Type B pancreatic cell (in vitro differentiated cells): Measurements from ENCODE around the gene GNAO1. TPM values are rescaled to one million over a fixed set of nuclear protein-coding genes. Genes with fewer than 3 reads are reported as not detected.

Source experiments
- DNase-seq: peaks from one replicate; pipeline ENCODE4 v3.0.0; 2021; ENCODE audit warnings: mixed read lengths; ENCODE audit not compliant: unreplicated experiment; ENCODE audit errors: extremely low spot score
- H3K27ac Mint-ChIP-seq: 2 replicates; pipeline ENCODE4 v1.8.0; 2021; ENCODE audit warnings: mild to moderate bottlenecking, mixed read lengths
- H3K27me3 Mint-ChIP-seq: 2 replicates; pipeline ENCODE4 v1.8.0; 2021; ENCODE audit warnings: mixed read lengths
- H3K36me3 Mint-ChIP-seq: 2 replicates; pipeline ENCODE4 v1.8.0; 2021; ENCODE audit warnings: mixed read lengths
- H3K4me1 Mint-ChIP-seq: one replicate; pipeline ENCODE4 v1.8.0; 2021; ENCODE audit warnings: mixed read lengths; ENCODE audit not compliant: unreplicated experiment
- H3K4me3 Mint-ChIP-seq: 2 replicates; pipeline ENCODE4 v1.8.0; 2021; ENCODE audit warnings: mild to moderate bottlenecking, mixed read lengths
- H3K9me3 Mint-ChIP-seq: 2 replicates; pipeline ENCODE4 v1.8.0; 2021; ENCODE audit warnings: mixed read lengths
- CTCF ChIP-seq: fragments of 200-600 bp; sonication (generic); conservative IDR thresholded peaks from 2 replicates; pipeline ENCODE4 v1.5.0; 2021; ENCODE audit warnings: antibody characterized with exemption, mild to moderate bottlenecking
- total RNA-seq: library from RNA; stranded (reverse); gene quantifications from 2 replicates; pipeline ENCODE4 v1.2.1, GENCODE V29; 2021; ENCODE audit warnings: low replicate concordance

The GNAO1 gene
- total RNA-seq, 1 donor from 2014 or later, result 13.2 TPM

- H3K4me3 Mint-ChIP-seq, result no peak overlapping the region
- H3K27me3 Mint-ChIP-seq, result no peaks in the 10 kb centered on the region
- H3K9me3 Mint-ChIP-seq, result no peaks in the 10 kb centered on the region
- DNase-seq, result no peak
- H3K27ac Mint-ChIP-seq, result no peak overlapping the region
- H3K4me1 Mint-ChIP-seq, result no peaks in the 10 kb centered on the region
- TF ChIP-seq CTCF, result no peak
- H3K36me3 Mint-ChIP-seq, result no peaks in the 10 kb centered on the region
These were observed 37.2 kb downstream of the GNAO1 start for GRCh38 chr16:56228476-56228875.

GRCh38 chr16:56233795-56234566 is 42.7 kb downstream of the GNAO1 start:
- Mint-ChIP-seq H3K36me3 (no peaks in the 10 kb centered on the region), H3K4me1 (no peaks in the 10 kb centered on the region), H3K4me3 (no peak overlapping the region), H3K27ac (no peak overlapping the region), H3K9me3 (no peaks in the 10 kb centered on the region), H3K27me3 (no peaks in the 10 kb centered on the region)
- no peak for DNase-seq
- no peak for TF ChIP-seq CTCF

GRCh38 chr16:56234737-56235136 is 43.4 kb downstream of the GNAO1 start:
- DNase-seq, result no peak
- TF ChIP-seq CTCF, result no peak
- no peaks in the 10 kb centered on the region for H3K4me1 Mint-ChIP-seq
- no peaks in the 10 kb centered on the region for H3K9me3 Mint-ChIP-seq
- no peak overlapping the region for H3K27ac Mint-ChIP-seq
- no peaks in the 10 kb centered on the region for H3K27me3 Mint-ChIP-seq
- H3K4me3 Mint-ChIP-seq, result no peak overlapping the region
- H3K36me3 Mint-ChIP-seq, result no peaks in the 10 kb centered on the region

- H3K4me1 Mint-ChIP-seq, result no peaks in the 10 kb centered on the region
- H3K36me3 Mint-ChIP-seq, result no peaks in the 10 kb centered on the region
- DNase-seq, result no peak
- H3K4me3 Mint-ChIP-seq, result no peak overlapping the region
- H3K27me3 Mint-ChIP-seq, result no peaks in the 10 kb centered on the region
- TF ChIP-seq CTCF, result no peak
- no peak overlapping the region for H3K27ac Mint-ChIP-seq
- no peaks in the 10 kb centered on the region for H3K9me3 Mint-ChIP-seq
These were observed 46.2 kb downstream of the GNAO1 start for GRCh38 chr16:56237451-56237930.

- no peaks in the 10 kb centered on the region for H3K27me3 Mint-ChIP-seq
- H3K4me1 Mint-ChIP-seq, result no peaks in the 10 kb centered on the region
These were observed 46.9 kb downstream of the GNAO1 start for GRCh38 chr16:56238188-56238587.

More at GRCh38 chr16:56238188-56238587, 46.9 kb downstream of the GNAO1 start:
- Mint-ChIP-seq H3K36me3 (no peaks in the 10 kb centered on the region), H3K9me3 (no peaks in the 10 kb centered on the region), H3K4me3 (no peak overlapping the region), H3K27ac (no peak overlapping the region)
- TF ChIP-seq CTCF, result no peak
- no peak for DNase-seq
